Smooth muscle cell (in vitro differentiated cells): ENCODE measurements around the gene ELP5. TPM values are rescaled to one million over a fixed set of nuclear protein-coding genes. Genes with fewer than 3 reads are reported as not detected.
A peak's percentile ranks its signal among the peaks of the same experiment; 100 is the strongest.
"Not testable (repeated sequence)": the region's sequence is repeated elsewhere in the genome, so short reads cannot be mapped to it uniquely, and the experiment has no call there.

Source experiments
- DNase-seq: peaks from one replicate; lab custom pipeline; 2025; ENCODE audit not compliant: unreplicated experiment; lab: John Stamatoyannopoulos, UW
- H2AFZ ChIP-seq: fragments of 200-600 bp; sonication (generic); 2 replicates; pipeline ENCODE4 v1.6.0; 2016; ENCODE audit warnings: antibody characterized with exemption, low read depth, mild to moderate bottlenecking
- H3F3A ChIP-seq: fragments of 200-600 bp; sonication (generic); 2 replicates; pipeline ENCODE4 v1.6.0; 2017; ENCODE audit warnings: antibody characterized with exemption, low read depth
- H3K27ac ChIP-seq: fragments of 200-600 bp; sonication (generic); 2 replicates; pipeline ENCODE4 v1.5.1; 2016; ENCODE audit warnings: low read depth, mild to moderate bottlenecking
- H3K27me3 ChIP-seq: fragments of 200-600 bp; sonication (generic); 2 replicates; pipeline ENCODE4 v1.6.1; 2016; ENCODE audit warnings: low read depth, mild to moderate bottlenecking
- H3K36me3 ChIP-seq: fragments of 200-600 bp; sonication (generic); 2 replicates; pipeline ENCODE4 v1.5.1; 2016; ENCODE audit warnings: low read depth
- H3K4me1 ChIP-seq: fragments of 200-600 bp; sonication (generic); 2 replicates; pipeline ENCODE4 v1.5.1; 2016; ENCODE audit warnings: low read depth
- H3K4me2 ChIP-seq: fragments of 200-600 bp; sonication (generic); 2 replicates; pipeline ENCODE4 v1.6.0; 2016; ENCODE audit warnings: mild to moderate bottlenecking
- H3K4me3 ChIP-seq: fragments of 200-600 bp; sonication (generic); 2 replicates; pipeline ENCODE4 v1.5.1; 2016; ENCODE audit warnings: mild to moderate bottlenecking
- H3K79me2 ChIP-seq: fragments of 200-600 bp; sonication (generic); 2 replicates; pipeline ENCODE4 v1.6.0; 2016; ENCODE audit warnings: low read depth, mild to moderate bottlenecking
- H3K9ac ChIP-seq: fragments of 200-600 bp; sonication (generic); 2 replicates; pipeline ENCODE4 v1.6.0; 2016; ENCODE audit warnings: low read depth
- H3K9me3 ChIP-seq: fragments of 200-600 bp; sonication (generic); replicated peaks from 2 replicates; pipeline ENCODE4 v1.5.1; 2016; ENCODE audit warnings: low read depth
- H4K20me1 ChIP-seq: fragments of 200-600 bp; sonication (generic); 2 replicates; pipeline ENCODE4 v1.6.0; 2016; ENCODE audit warnings: low read depth
- WGBS: methylation state at CpG from one replicate; pipeline ENCODE4 v1.1.7; 2016; ENCODE audit warnings: low lambda C conversion rate; 5-methylcytosine and 5-hydroxymethylcytosine counted together
- polyA plus RNA-seq: library from polyadenylated mRNA; unstranded; fragments of >200 nt; fragmentation: Nextera tagmentation; extraction: Ambion mirVana; gene quantifications from 2 replicates; pipeline ENCODE4 v1.2.1, GENCODE V29; 2016
- total RNA-seq: library from RNA; depleted of rRNA; stranded (reverse); fragments of >200 nt; gene quantifications from 2 replicates; pipeline ENCODE4 v1.2.3, GENCODE V29; 2014
- TF ChIP-seq, protein P1 (sequence below): fragments of 200-600 bp; sonication (generic); IDR thresholded peaks from 2 replicates; pipeline ENCODE4 v1.5.1; 2017; ENCODE audit warnings: borderline replicate concordance, mild to moderate bottlenecking, antibody characterized with exemption; ENCODE audit not compliant: insufficient read depth, poor library complexity, severe bottlenecking

The ELP5 gene
- total and polyA plus RNA-seq, 2 experiments from 2014 or later, result 18.7 to 42.4 TPM

DNA sequence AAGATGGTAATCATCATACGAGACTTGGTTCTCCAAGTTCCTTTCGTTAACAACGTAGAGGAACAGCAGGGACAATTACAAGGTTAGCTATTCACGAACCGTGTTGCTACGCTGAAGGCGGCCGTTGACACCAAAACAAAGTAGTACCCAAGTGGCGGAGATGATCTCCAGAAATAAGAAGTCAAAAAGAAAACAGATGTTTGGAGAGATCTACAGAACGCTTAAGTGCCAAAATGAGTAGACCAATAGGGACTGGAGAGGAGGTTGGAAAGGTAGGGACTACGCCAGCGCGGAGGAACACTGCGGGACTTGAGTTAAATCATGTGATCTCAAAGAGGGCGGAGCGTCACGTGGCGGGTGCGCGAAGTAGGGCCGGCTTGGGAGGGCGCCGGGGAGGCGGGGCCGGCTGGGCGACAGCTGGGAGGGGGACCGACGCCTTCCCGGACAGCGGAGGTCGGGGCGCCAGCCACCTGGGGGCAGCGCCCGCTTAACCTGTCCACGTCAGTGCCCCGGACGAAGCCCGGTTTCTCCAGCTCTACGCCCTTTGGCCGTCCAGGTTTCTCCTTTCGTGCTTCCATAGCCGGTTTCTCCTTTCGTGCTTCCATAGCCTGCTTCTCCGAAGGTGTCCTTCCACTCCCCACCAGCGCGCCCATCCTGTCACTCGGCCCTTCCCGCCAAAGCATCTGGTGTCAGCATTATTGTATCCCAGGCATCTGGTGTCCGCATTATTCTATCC lies 9.1 kb upstream of the ELP5 start:
- no peaks in the 10 kb centered on the region for H4K20me1 ChIP-seq
- 2% methylated on average over 42 of the region's 49 CpGs for WGBS
- TF ChIP-seq, protein P1, sequence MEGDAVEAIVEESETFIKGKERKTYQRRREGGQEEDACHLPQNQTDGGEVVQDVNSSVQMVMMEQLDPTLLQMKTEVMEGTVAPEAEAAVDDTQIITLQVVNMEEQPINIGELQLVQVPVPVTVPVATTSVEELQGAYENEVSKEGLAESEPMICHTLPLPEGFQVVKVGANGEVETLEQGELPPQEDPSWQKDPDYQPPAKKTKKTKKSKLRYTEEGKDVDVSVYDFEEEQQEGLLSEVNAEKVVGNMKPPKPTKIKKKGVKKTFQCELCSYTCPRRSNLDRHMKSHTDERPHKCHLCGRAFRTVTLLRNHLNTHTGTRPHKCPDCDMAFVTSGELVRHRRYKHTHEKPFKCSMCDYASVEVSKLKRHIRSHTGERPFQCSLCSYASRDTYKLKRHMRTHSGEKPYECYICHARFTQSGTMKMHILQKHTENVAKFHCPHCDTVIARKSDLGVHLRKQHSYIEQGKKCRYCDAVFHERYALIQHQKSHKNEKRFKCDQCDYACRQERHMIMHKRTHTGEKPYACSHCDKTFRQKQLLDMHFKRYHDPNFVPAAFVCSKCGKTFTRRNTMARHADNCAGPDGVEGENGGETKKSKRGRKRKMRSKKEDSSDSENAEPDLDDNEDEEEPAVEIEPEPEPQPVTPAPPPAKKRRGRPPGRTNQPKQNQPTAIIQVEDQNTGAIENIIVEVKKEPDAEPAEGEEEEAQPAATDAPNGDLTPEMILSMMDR, result no peak
- no peaks in the 10 kb centered on the region for H3K9me3 ChIP-seq
- H3F3A ChIP-seq, result peaks cover 27% of the 10 kb centered on the region
- peak overlapping the region; percentile 95 for H3K27ac ChIP-seq
- H3K27me3 ChIP-seq, result no peaks in the 10 kb centered on the region
- H2AFZ ChIP-seq, result peak overlapping the region; percentile 82
- peak; percentile 85 for DNase-seq
- H3K36me3 ChIP-seq, result no peaks in the 10 kb centered on the region
- H3K4me1 ChIP-seq, result peaks cover 19% of the 10 kb centered on the region
- peak overlapping the region; percentile 82 for H3K4me3 ChIP-seq
- H3K79me2 ChIP-seq, result peaks cover 54% of the 10 kb centered on the region
- peak overlapping the region; percentile 99 for H3K9ac ChIP-seq
- H3K4me2 ChIP-seq, result peak overlapping the region; percentile 84

DNA sequence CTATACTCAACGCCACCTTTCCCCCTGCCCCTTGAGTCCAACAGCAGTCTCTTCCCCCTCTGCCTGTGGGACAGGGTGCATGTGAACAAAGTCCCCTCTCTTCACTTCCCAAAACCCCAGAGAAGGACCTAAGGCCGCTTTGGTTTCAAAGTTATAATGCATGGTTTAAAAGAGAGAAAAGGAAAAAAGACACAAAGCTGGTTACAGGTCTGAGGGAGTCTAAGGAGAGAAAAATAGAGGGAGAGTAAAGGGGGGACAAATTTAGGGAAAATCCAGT lies 8.6 kb upstream of the ELP5 start:
- H3K79me2 ChIP-seq, result peaks cover 57% of the 10 kb centered on the region
- peak overlapping the region; percentile 82 for H2AFZ ChIP-seq
- H3K9me3 ChIP-seq, result no peaks in the 10 kb centered on the region
- H3K27me3 ChIP-seq, result no peaks in the 10 kb centered on the region
- WGBS, result 54% methylated on average over 2 of the region's 2 CpGs
- peaks cover 27% of the 10 kb centered on the region for H3F3A ChIP-seq
- no peaks in the 10 kb centered on the region for H3K36me3 ChIP-seq
- H4K20me1 ChIP-seq, result no peaks in the 10 kb centered on the region
- H3K27ac ChIP-seq, result peak overlapping the region; percentile 95
- peak overlapping the region; percentile 82 for H3K4me3 ChIP-seq
- no peak for DNase-seq
- TF ChIP-seq, protein P1, result no peak
- H3K4me1 ChIP-seq, result peaks cover 19% of the 10 kb centered on the region
- peak overlapping the region; percentile 84 for H3K4me2 ChIP-seq
- H3K9ac ChIP-seq, result peak overlapping the region; percentile 99

DNA sequence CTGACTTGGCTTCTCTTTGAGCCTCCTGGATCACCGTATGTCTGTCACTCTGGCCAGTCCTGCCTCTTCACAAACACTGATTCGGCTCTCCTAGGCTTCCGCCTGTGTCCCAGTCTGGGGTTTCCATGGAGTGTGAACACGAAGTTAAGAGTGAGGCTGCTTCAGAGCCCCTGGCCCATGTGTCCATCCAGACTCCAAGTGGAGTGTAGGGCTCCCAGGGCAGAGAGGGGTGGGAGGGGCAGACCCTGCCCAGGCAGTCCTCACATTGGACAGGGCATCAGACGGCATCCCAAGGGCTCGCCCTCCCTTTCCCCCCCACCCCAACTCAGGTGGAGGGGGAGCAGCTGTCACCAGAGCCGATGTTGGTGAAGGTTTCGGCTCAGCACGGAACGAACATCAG lies 8.2 kb upstream of the ELP5 start:
- Histone ChIP-seq H3K4me1 (peaks cover 19% of the 10 kb centered on the region), H3K4me2 (peak overlapping the region; percentile 84), H3F3A (peaks cover 27% of the 10 kb centered on the region), H3K27ac (peak overlapping the region; percentile 95), H3K79me2 (peaks cover 57% of the 10 kb centered on the region)
- not testable (repeated sequence) for H2AFZ ChIP-seq, H3K4me3 ChIP-seq, H3K9ac ChIP-seq, H4K20me1 ChIP-seq, DNase-seq, H3K9me3 ChIP-seq, H3K27me3 ChIP-seq, H3K36me3 ChIP-seq
- WGBS, result 89% methylated on average over 9 of the region's 10 CpGs

DNA sequence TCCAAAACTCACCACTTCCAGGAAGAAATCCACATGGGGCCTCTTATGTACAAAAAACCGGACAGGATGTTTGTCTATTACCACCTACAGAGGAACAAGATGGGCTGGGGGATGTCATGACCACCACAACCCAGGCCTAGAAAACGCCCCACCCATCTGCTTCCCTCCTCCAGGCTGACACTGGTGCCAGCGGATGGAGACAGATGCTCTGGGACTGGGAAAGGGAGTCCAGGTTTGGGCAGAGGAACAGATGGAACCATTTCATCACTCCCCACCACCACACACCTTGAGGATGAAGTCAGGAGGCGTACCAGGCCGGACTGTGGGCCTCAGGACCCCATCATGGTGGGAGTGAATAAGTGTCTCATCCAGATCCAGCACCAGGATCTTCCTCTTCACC lies 5.2 kb upstream of the ELP5 start:
- no peak overlapping the region for H3K27ac ChIP-seq
- H3K4me2 ChIP-seq, result no peak overlapping the region
- WGBS, result 96% methylated on average over 5 of the region's 5 CpGs
- TF ChIP-seq, protein P1, result no peak
- no peak for DNase-seq
- peaks cover 58% of the 10 kb centered on the region for H3K79me2 ChIP-seq
- H3K27me3 ChIP-seq, result no peaks in the 10 kb centered on the region
- no peak overlapping the region for H3K4me3 ChIP-seq
- peaks cover 10% of the 10 kb centered on the region for H3K4me1 ChIP-seq
- no peak overlapping the region for H2AFZ ChIP-seq
- peaks cover 8% of the 10 kb centered on the region for H4K20me1 ChIP-seq
- no peaks in the 10 kb centered on the region for H3K36me3 ChIP-seq
- H3K9me3 ChIP-seq, result no peaks in the 10 kb centered on the region
- H3F3A ChIP-seq, result peaks cover 10% of the 10 kb centered on the region
- H3K9ac ChIP-seq, result no peak overlapping the region
